HEK293 (cell line): ENCODE measurements around the gene FRMD5.

Source experiments
- BCL6B ChIP-seq: fragments of 450-650 bp; formaldehyde crosslinking; IDR thresholded peaks from 2 replicates; pipeline ENCODE4 v1.5.1; 2017; ENCODE audit warnings: missing biosample characterization, missing genetic modification characterization
- EGR2 ChIP-seq: fragments of 450-650 bp; formaldehyde crosslinking; IDR thresholded peaks from 2 replicates; pipeline ENCODE4 v1.5.1; 2016; ENCODE audit warnings: low read depth, missing biosample characterization, missing genetic modification characterization
- KLF1 ChIP-seq: fragments of 450-650 bp; formaldehyde crosslinking; IDR thresholded peaks from 2 replicates; pipeline ENCODE4 v1.5.1; 2016; ENCODE audit warnings: missing biosample characterization, missing genetic modification characterization
- MZF1 ChIP-seq: fragments of 450-650 bp; formaldehyde crosslinking; IDR thresholded peaks from 2 replicates; pipeline ENCODE4 v1.5.1; 2017; ENCODE audit warnings: missing biosample characterization, missing genetic modification characterization, borderline replicate concordance
- OVOL3 ChIP-seq: fragments of 450-650 bp; formaldehyde crosslinking; IDR thresholded peaks from 2 replicates; pipeline ENCODE4 v1.5.1; 2016; ENCODE audit warnings: missing biosample characterization, missing genetic modification characterization
- PBX3 ChIP-seq: sonication (generic); formaldehyde crosslinking; IDR thresholded peaks from 2 replicates; pipeline ENCODE4 v1.8.1; 2022; ENCODE audit warnings: mild to moderate bottlenecking, moderate library complexity, missing genetic modification reagents
- REPIN1 ChIP-seq: fragments of 450-650 bp; formaldehyde crosslinking; IDR thresholded peaks from 2 replicates; pipeline ENCODE4 v1.5.1; 2017; ENCODE audit warnings: missing biosample characterization, missing genetic modification characterization, low read depth
- SP3 ChIP-seq: fragments of 450-650 bp; formaldehyde crosslinking; IDR thresholded peaks from 2 replicates; pipeline ENCODE4 v1.5.1; 2016; ENCODE audit warnings: missing biosample characterization, missing genetic modification characterization
- TCF7L2 ChIP-seq: IDR thresholded peaks from 2 replicates; pipeline ENCODE4 v1.6.1; 2011; ENCODE audit warnings: low read depth, mild to moderate bottlenecking, inconsistent platforms, low read length, moderate library complexity, borderline replicate concordance
- TRIM28 ChIP-seq: IDR thresholded peaks from 2 replicates; pipeline ENCODE4 v1.6.1; 2011; ENCODE audit warnings: low read length, control low read depth, borderline replicate concordance
- ZBTB20 ChIP-seq: fragments of 450-650 bp; formaldehyde crosslinking; IDR thresholded peaks from 2 replicates; pipeline ENCODE4 v1.5.1; 2016; ENCODE audit warnings: missing biosample characterization, missing genetic modification characterization
- ZBTB26 ChIP-seq: fragments of 450-650 bp; formaldehyde crosslinking; optimal IDR thresholded peaks from 2 replicates; pipeline ENCODE3; 2016; ENCODE audit warnings: missing biosample characterization, mild to moderate bottlenecking, missing genetic modification characterization
- ZFHX2 ChIP-seq: fragments of 450-650 bp; formaldehyde crosslinking; conservative IDR thresholded peaks from 2 replicates; pipeline ENCODE4 v1.5.1; 2016; ENCODE audit warnings: missing biosample characterization, missing genetic modification characterization
- ZFP3 ChIP-seq: fragments of 450-650 bp; formaldehyde crosslinking; IDR thresholded peaks from 2 replicates; pipeline ENCODE4 v1.5.1; 2016; ENCODE audit warnings: low read depth, missing biosample characterization, missing genetic modification characterization
- ZIC2 ChIP-seq: fragments of 450-650 bp; formaldehyde crosslinking; IDR thresholded peaks from 2 replicates; pipeline ENCODE4 v1.5.1; 2016; ENCODE audit warnings: missing biosample characterization, missing genetic modification characterization
- ZNF138 ChIP-seq: fragments of 450-650 bp; formaldehyde crosslinking; IDR thresholded peaks from 2 replicates; pipeline ENCODE4 v1.5.1; 2016; ENCODE audit warnings: missing biosample characterization, missing genetic modification characterization, borderline replicate concordance
- ZNF146 ChIP-seq: fragments of 450-650 bp; formaldehyde crosslinking; IDR thresholded peaks from 2 replicates; pipeline ENCODE4 v1.5.1; 2016; ENCODE audit warnings: missing biosample characterization, missing genetic modification characterization
- ZNF148 ChIP-seq: fragments of 450-650 bp; formaldehyde crosslinking; IDR thresholded peaks from 2 replicates; pipeline ENCODE4 v1.5.0; 2017; ENCODE audit warnings: missing biosample characterization, missing genetic modification characterization, borderline replicate concordance
- ZNF202 ChIP-seq: fragments of 450-650 bp; formaldehyde crosslinking; IDR thresholded peaks from 2 replicates; pipeline ENCODE4 v1.5.1; 2016; ENCODE audit warnings: missing biosample characterization, missing genetic modification characterization, borderline replicate concordance
- ZNF221 ChIP-seq: fragments of 450-650 bp; formaldehyde crosslinking; IDR thresholded peaks from 2 replicates; pipeline ENCODE4 v1.5.1; 2017; ENCODE audit warnings: missing biosample characterization, missing genetic modification characterization, borderline replicate concordance
- ZNF335 ChIP-seq: fragments of 450-650 bp; formaldehyde crosslinking; conservative IDR thresholded peaks from 2 replicates; pipeline ENCODE4 v1.5.1; 2016; ENCODE audit warnings: missing biosample characterization, missing genetic modification characterization
- ZNF404 ChIP-seq: fragments of 450-650 bp; formaldehyde crosslinking; IDR thresholded peaks from 2 replicates; pipeline ENCODE4 v1.5.1; 2017; ENCODE audit warnings: missing biosample characterization, missing genetic modification characterization
- ZNF473 ChIP-seq: fragments of 450-650 bp; formaldehyde crosslinking; IDR thresholded peaks from 2 replicates; pipeline ENCODE4 v1.5.1; 2017; ENCODE audit warnings: missing biosample characterization, missing genetic modification characterization
- ZNF600 ChIP-seq: fragments of 450-650 bp; formaldehyde crosslinking; IDR thresholded peaks from 2 replicates; pipeline ENCODE4 v1.5.1; 2016; ENCODE audit warnings: missing biosample characterization, missing genetic modification characterization
- ZNF660 ChIP-seq: fragments of 450-650 bp; IDR thresholded peaks from 2 replicates; pipeline ENCODE4 v1.5.1; 2018; ENCODE audit warnings: missing biosample characterization, mild to moderate bottlenecking, missing genetic modification characterization
- ZNF747 ChIP-seq: fragments of 450-650 bp; formaldehyde crosslinking; IDR thresholded peaks from 2 replicates; pipeline ENCODE4 v1.5.1; 2016; ENCODE audit warnings: missing biosample characterization, missing genetic modification characterization

FRMD5 gene

GRCh38 chr15:44038755-44039191 lies 156.3 kb downstream of the FRMD5 start (continued):
- no peak for TF ChIP-seq ZBTB26 (tag by site-specific recombination)
- no peak for TF ChIP-seq ZNF202 (tag by site-specific recombination)
- no peak for TF ChIP-seq ZNF335
- no peak for TF ChIP-seq ZNF146 (tag by site-specific recombination)
- no peak for TF ChIP-seq ZNF221
- no peak for TF ChIP-seq TRIM28
- no peak for TF ChIP-seq REPIN1 (tag by site-specific recombination)
- TF ChIP-seq ZIC2 (tag by site-specific recombination): peak; percentile 30; the same call in 1 of the 2 replicates
- TF ChIP-seq PBX3 (CRISPR knock-in tag): no peak
- 0 out of 2 replicates have a peak, but pooled peaks have one; percentile 35 for TF ChIP-seq ZBTB20 (tag by site-specific recombination)
- TF ChIP-seq OVOL3 (tag by site-specific recombination): no peak
- no peak for TF ChIP-seq ZFP3 (tag by site-specific recombination)
- TF ChIP-seq ZNF404 (tag by site-specific recombination): no peak
- TF ChIP-seq ZNF747: no peak
- TF ChIP-seq MZF1 (tag by site-specific recombination): no peak
- TF ChIP-seq EGR2 (tag by site-specific recombination): peak; percentile 21; the same call in 1 of the 2 replicates
- TF ChIP-seq ZNF473 (tag by site-specific recombination): no peak
- no peak for TF ChIP-seq ZNF660 (tag by site-specific recombination)
- TF ChIP-seq ZNF148: no peak
- peak; percentile 23; the same call in 1 of the 2 replicates for TF ChIP-seq KLF1 (tag by site-specific recombination)
- TF ChIP-seq BCL6B (tag by site-specific recombination): no peak
- TF ChIP-seq ZNF138: no peak
- peak; percentile 52 for TF ChIP-seq ZFHX2 (tag by site-specific recombination)
- peak; percentile 30; the same call in 1 of the 2 replicates for TF ChIP-seq SP3 (tag by site-specific recombination)
- TF ChIP-seq ZNF600 (tag by site-specific recombination): no peak
- TF ChIP-seq TCF7L2: no peak
